ENCODE results near the gene ZBTB20. TPM values are rescaled to one million over a fixed set of nuclear protein-coding genes. Genes with fewer than 3 reads are reported as not detected.
"Not testable (repeated sequence)": the region's sequence is repeated elsewhere in the genome, so short reads cannot be mapped to it uniquely, and the experiment has no call there.

Gene ZBTB20
- total RNA-seq, 2 experiments from 2014 or later = 2.5 to 3.2 TPM

GRCh38 chr3:115151921-115152320 lies 4.8 kb upstream of the ZBTB20 start:
- ChIA-PET POLR2A (no interaction called here), CTCF (no interaction called here)

- ChIA-PET CTCF (interaction anchor here (0.7 kb wide), 1 partner anchor 337 kb away, joined by 3 read pairs; no protein-coding TSS in a partner anchor), POLR2A (interaction anchor here (1.3 kb wide), 1 partner anchor 17 kb away, joined by 3 read pairs; no protein-coding TSS in a partner anchor)
Measured at GRCh38 chr3:115148142-115148790, 1.2 kb upstream of the ZBTB20 start.

DNA sequence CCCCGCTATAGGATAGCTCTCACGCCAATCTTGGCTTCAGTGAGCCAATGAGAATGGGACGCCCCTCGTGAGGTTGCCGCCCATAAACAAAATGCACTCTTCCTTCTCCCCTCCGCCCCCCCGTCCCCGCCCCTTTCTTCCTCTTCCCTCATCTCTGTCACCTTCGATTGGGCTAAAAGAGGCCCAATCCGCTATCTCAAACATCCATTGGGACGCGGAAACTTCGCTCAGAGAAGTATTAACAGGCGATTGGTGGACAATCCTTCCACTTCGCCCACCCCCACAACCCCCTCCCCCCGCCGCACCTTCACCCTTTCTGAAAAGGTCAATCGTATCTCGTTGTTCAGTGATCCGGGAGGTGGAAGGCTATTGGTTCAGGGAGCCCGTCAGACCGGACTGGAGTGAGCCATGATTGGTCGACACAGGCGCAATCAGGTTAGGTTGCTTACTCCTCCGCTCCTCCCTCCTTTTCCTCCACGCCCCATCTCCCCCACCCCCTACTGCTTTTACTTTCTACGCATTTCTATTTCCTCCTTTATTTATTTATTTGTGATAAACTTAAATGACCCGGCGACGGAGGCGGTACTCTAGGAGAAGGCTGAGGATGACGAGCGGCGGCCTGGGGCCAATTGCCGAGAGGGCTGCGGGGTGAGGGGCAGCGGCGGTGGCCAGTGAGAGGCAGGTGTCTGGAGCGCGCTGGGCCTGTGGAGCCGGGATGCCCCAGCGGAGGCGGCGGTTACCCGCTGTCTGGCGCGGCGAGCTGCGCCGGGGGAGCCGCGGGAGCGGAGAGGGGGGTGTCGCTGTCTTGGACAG lies 447 bp upstream of the ZBTB20 start:
- ChIA-PET CTCF (interaction anchor here (1.0 to 1.7 kb wide), 3 partner anchors 17 to 637 kb away, joined by 3 to 5 read pairs (median 4); no protein-coding TSS in a partner anchor), POLR2A (interaction anchor here (1.1 to 1.5 kb wide), 5 partner anchors 16 to 56 kb away, joined by 3 to 7 read pairs (median 5); no protein-coding TSS in a partner anchor)

DNA sequence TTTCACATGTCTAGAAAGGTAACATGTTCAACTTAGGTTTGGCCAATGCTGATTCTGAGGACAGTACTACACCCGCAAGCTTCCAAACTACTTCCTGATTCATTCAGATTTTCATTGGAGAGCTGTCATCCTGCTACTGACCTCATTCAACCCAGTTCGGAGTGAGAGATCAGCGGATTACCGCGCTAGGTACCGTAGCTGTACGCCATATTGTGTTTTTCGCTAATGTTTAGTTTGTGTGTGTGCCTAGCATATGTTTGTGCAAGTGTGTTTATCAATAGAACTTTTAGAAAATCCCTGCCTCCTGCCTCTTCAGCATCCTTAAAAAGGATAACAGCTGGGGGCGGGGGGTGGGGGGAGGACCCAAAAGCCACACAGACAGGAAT lies 1.1 kb downstream of the ZBTB20 start:
- POLR2A ChIA-PET = interaction anchor here (0.7 to 1.5 kb wide), 7 partner anchors 18 to 638 kb away, joined by 3 to 7 read pairs (median 4); no protein-coding TSS in a partner anchor
- CTCF ChIA-PET = interaction anchor here (0.7 to 1.5 kb wide), 4 partner anchors 10 to 638 kb away, joined by 3 to 5 read pairs (median 3); no protein-coding TSS in a partner anchor

- CTCF ChIA-PET = no interaction called here
- POLR2A ChIA-PET = no interaction called here
Measured at GRCh38 chr3:115141033-115141757, 5.9 kb downstream of the ZBTB20 start.

- POLR2A ChIA-PET = no interaction called here
- CTCF ChIA-PET = no interaction called here
Measured at GRCh38 chr3:115139072-115139471, 8.0 kb downstream of the ZBTB20 start.

GRCh38 chr3:115134648-115135347 lies 12.3 kb downstream of the ZBTB20 start:
- ChIA-PET POLR2A (no interaction called here), CTCF (no interaction called here)

DNA sequence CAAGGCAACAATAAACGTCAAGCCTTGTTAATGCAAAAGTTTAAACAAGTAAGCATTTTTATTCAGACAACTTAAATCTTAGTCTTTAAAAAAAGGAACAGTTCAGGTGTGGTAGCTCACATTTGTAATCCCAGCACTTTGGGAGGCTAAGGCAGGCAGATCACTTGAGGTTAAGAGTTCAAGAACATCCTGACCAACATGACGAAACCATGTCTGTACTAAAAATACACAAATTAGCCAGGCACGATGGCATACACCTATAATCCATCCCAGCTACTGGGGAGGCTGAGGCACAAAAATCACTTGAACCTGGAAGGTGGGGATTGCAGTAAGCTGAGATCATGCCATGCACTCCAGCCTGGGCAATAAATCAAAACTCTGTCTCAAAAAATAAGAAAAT lies 19.9 kb downstream of the ZBTB20 start:
- ChIA-PET CTCF (no interaction called here), POLR2A (no interaction called here)

- POLR2A ChIA-PET = no interaction called here
- CTCF ChIA-PET = no interaction called here
Measured at GRCh38 chr3:115120597-115120996, 26.5 kb downstream of the ZBTB20 start.

DNA sequence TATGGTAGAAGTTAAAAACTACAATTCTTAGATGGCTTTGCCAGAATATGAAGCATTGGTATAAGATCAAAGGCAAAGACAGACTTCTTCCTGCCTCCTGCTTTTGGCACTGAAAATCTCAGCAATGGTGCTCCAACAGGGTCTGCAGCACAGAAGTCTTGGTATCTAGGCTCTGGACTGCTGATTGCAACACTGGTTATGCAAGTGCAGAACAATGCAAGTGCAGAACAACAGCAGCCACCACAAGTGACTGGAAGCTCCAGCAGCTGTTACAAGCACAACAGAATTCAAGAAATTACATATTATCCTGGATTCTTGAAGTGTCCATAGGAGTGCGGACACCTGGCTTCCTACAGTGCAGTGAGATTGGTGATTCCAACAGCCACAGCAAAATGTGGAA lies 33.7 kb downstream of the ZBTB20 start:
- CTCF ChIA-PET = no interaction called here
- POLR2A ChIA-PET = no interaction called here

GRCh38 chr3:115111632-115112031 lies 35.5 kb downstream of the ZBTB20 start:
- ChIA-PET POLR2A (no interaction called here), CTCF (no interaction called here)

DNA sequence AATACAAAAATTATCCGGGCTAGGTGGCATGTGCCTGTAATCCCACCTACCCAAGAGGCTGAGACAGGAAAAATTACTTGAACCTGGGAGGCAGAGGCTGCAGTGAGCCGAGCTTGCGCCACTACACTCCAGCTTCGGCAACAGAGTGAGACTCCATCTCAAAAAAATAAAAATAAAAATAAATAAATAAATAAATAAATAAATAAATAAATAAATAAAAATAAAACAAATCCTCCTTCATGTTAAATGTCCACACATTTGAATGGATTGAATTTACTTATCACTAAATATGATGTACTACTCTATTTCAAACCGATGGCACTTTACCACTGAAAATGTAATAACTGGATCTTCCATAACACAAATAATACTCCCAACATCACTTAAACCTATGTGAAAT lies 36.3 kb downstream of the ZBTB20 start:
- CTCF ChIA-PET = no interaction called here
- POLR2A ChIA-PET = no interaction called here

DNA sequence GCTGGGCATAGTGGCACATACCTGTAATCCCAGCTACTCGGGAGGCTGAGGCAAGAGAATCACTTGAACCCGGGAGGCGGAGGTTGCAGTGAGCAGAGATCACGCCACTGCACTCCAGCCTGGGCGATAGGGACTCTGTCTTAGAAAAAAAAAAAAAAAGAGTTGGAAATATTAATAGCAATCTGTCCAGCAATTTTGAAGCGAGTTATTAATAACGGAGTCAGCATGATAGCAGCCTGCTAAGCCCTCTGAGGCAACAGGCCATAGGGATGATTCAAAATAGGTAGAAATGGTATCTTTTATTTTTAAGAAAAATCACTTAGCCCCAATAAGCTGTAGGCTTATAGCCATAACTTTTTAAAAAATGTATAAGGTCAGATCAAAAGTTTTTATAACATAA lies 37.0 kb downstream of the ZBTB20 start:
- POLR2A ChIA-PET, CTCF ChIA-PET: not testable (repeated sequence)

GRCh38 chr3:115108614-115109013 lies 38.5 kb downstream of the ZBTB20 start:
- ChIA-PET POLR2A (no interaction called here), CTCF (no interaction called here)

DNA sequence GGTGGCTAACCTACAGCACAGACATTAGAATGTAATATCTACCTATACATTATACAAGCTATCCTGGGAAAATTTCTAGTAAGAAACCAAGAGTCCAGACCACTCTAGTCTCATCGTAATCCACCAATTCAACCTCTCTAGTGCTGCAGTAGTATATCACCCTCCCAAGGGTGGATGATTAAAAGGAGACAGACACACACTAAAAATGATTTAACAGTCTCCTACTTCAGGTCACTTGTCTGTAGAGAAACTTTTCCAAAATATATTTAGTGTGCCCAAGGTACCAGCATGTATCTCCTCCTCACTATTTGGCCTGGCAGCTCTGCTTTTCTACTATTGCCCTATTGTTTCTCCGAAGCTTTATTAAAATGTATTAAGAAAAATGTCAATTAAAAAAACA lies 45.0 kb downstream of the ZBTB20 start:
- CTCF ChIA-PET = interaction anchor here (2.2 kb wide), 1 partner anchor 10 kb away, joined by 6 read pairs; no protein-coding TSS in a partner anchor
- POLR2A ChIA-PET = no interaction called here

DNA sequence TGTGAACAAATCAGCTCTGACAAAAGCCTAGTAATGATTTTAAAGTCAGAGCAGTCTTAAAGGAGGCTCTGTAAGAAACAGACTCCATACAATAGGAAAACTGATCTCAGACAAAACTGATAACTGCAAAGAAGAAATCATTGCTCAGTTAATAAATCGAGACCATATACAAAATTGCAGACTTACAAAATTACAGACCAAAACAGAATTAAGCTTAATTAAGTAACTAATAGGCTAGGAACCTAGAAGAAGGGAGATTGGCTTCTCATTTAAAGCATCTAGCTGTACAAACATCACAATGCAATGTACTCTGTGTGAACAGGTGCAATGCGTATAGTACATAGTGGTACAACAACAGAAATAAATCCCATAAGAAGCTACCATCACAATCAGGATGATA lies 46.3 kb downstream of the ZBTB20 start:
- POLR2A ChIA-PET = interaction anchor here (1.2 kb wide), 1 partner anchor 46 kb away, joined by 3 read pairs; the partner anchor contains the start of gene ZBTB20
- CTCF ChIA-PET = interaction anchor here (2.2 kb wide), 1 partner anchor 9 kb away, joined by 6 read pairs; no protein-coding TSS in a partner anchor

DNA sequence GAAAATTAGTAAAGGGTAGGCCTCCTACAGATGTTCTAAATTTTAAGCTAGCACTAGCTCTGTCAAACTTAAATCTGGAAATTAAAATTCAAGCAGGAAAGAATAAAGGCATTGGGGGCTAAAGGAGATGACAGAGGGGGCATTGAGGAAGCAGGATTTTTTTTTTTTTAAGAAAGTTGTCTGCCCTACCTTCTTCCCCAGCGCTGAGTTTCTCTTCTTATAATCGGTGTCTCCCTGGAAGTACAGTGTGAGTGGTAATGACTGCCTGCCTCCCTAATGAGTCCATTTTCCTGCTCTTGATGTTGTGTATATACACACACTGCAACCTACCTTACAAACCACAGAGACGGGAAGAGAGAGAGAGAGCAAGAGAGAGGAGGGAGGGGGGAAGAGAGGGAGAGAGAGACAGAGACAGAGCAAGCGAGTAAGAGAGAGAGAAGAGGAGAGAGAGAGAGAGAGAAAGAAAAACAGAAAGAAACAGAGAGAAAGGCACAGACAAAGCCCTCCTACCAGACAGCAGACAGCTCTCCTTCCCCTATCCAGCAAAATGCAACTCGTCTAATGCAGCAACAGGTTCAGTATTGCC lies 47.0 kb downstream of the ZBTB20 start:
- ChIA-PET POLR2A (interaction anchor here (1.2 kb wide), 1 partner anchor 47 kb away, joined by 3 read pairs; the partner anchor contains the start of gene ZBTB20), CTCF (interaction anchor here (2.2 kb wide), 1 partner anchor 8 kb away, joined by 6 read pairs; no protein-coding TSS in a partner anchor)

DNA sequence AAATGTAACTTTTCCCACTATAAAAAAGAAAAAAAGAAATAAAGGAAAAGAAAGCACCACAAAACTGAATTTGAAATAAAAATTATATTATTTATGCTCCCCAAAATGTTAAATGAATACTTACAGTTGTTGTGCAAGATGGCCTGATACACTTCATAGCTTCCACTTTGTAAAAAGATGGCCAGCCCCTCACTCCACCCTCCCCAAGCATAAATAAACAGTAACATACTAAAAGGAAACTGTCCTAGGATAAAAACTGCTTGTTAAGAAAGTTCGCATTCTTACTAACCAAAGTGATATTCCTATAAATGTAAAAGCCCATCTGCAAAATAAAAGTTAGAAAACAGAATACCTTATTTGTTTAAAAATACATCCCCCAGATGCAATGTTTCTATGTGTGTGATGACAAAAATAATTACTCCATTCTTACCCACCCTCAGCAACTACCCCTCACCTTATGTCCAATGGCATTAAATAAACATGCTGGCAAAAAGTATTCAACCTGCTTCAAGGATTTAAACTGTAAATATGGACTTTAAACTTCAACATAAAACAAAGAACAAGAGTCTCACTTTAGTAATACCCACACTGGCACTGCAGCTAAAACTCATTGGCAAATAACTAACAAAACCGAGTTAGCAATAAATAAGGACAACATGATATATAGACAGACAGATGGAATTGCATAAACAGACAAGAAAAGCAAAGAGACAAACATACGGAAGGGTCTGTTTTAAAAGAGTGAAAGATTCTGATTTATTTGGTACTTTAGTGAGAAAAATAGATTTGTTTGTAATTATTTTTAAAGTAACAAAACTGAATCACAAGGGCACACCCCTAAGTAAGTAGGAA lies 47.7 kb downstream of the ZBTB20 start:
- ChIA-PET CTCF (no interaction called here), POLR2A (no interaction called here)

Measured in activated CD8-positive, alpha-beta memory T cell treated with anti-CD3 and anti-CD28 coated beads for 36 hours (primary cell).